HUES6 (cell line): ENCODE results near the gene PHTF2.

Source experiments
- H3K27ac ChIP-seq: 2 replicates; pipeline ENCODE4 v1.7.0; 2013; ENCODE audit warnings: low read depth, mild to moderate bottlenecking, low read length, inconsistent platforms
- H3K27me3 ChIP-seq: 2 replicates; pipeline ENCODE4 v1.6.1; 2013; ENCODE audit warnings: low read length; ENCODE audit not compliant: control insufficient read depth, insufficient read depth
- H3K36me3 ChIP-seq: 2 replicates; pipeline ENCODE4 v1.6.1; 2013; ENCODE audit warnings: low read length; ENCODE audit not compliant: control insufficient read depth, insufficient read depth
- H3K4me1 ChIP-seq: 2 replicates; pipeline ENCODE4 v1.6.1; 2013; ENCODE audit warnings: low read length; ENCODE audit not compliant: control insufficient read depth, insufficient read depth
- H3K4me3 ChIP-seq: 2 replicates; pipeline ENCODE4 v1.5.1; 2013; ENCODE audit warnings: low read depth, low read length
- H3K9ac ChIP-seq: one replicate; pipeline ENCODE4 v1.6.1; 2013; ENCODE audit warnings: mild to moderate bottlenecking, low read length
- H3K9me3 ChIP-seq: 2 replicates; pipeline ENCODE4 v1.6.1; 2013; ENCODE audit warnings: low read depth, low read length; ENCODE audit not compliant: control insufficient read depth, insufficient read depth

The PHTF2 gene

GRCh38 chr7:77904252-77904651 is 105.7 kb downstream of the PHTF2 start:
- Histone ChIP-seq H3K4me1 (no peaks in the 10 kb centered on the region), H3K9me3 (no peaks in the 10 kb centered on the region), H3K9ac (no peak overlapping the region), H3K27ac (no peak overlapping the region), H3K36me3 (no peaks in the 10 kb centered on the region), H3K27me3 (no peaks in the 10 kb centered on the region), H3K4me3 (no peak overlapping the region)

- no peaks in the 10 kb centered on the region for H3K9me3 ChIP-seq
- no peaks in the 10 kb centered on the region for H3K27me3 ChIP-seq
- H3K27ac ChIP-seq = no peak overlapping the region
- H3K4me3 ChIP-seq = no peak overlapping the region
- no peaks in the 10 kb centered on the region for H3K36me3 ChIP-seq
- H3K4me1 ChIP-seq = no peaks in the 10 kb centered on the region
- H3K9ac ChIP-seq = no peak overlapping the region
Measured at GRCh38 chr7:77907281-77907680, 108.7 kb downstream of the PHTF2 start.

- no peak overlapping the region for H3K9ac ChIP-seq
- no peak overlapping the region for H3K27ac ChIP-seq
- H3K4me3 ChIP-seq = no peak overlapping the region
- H3K4me1 ChIP-seq = no peaks in the 10 kb centered on the region
- no peaks in the 10 kb centered on the region for H3K27me3 ChIP-seq
- H3K9me3 ChIP-seq = no peaks in the 10 kb centered on the region
- H3K36me3 ChIP-seq = no peaks in the 10 kb centered on the region
Measured at GRCh38 chr7:77908664-77909063, 110.1 kb downstream of the PHTF2 start.

- Histone ChIP-seq H3K4me1 (no peaks in the 10 kb centered on the region), H3K36me3 (no peaks in the 10 kb centered on the region), H3K27ac (no peak overlapping the region), H3K9me3 (no peaks in the 10 kb centered on the region), H3K4me3 (no peak overlapping the region), H3K27me3 (no peaks in the 10 kb centered on the region), H3K9ac (no peak overlapping the region)
Measured at GRCh38 chr7:77910124-77910523, 111.6 kb downstream of the PHTF2 start.

GRCh38 chr7:77912293-77912692 is 113.7 kb downstream of the PHTF2 start:
- H3K36me3 ChIP-seq = no peaks in the 10 kb centered on the region
- H3K27me3 ChIP-seq = no peaks in the 10 kb centered on the region
- H3K4me1 ChIP-seq = no peaks in the 10 kb centered on the region
- H3K4me3 ChIP-seq = no peak overlapping the region
- no peak overlapping the region for H3K27ac ChIP-seq
- H3K9me3 ChIP-seq = no peaks in the 10 kb centered on the region
- no peak overlapping the region for H3K9ac ChIP-seq

- H3K27ac ChIP-seq = no peak overlapping the region
- no peak overlapping the region for H3K9ac ChIP-seq
- no peaks in the 10 kb centered on the region for H3K27me3 ChIP-seq
- no peaks in the 10 kb centered on the region for H3K36me3 ChIP-seq
- no peak overlapping the region for H3K4me3 ChIP-seq
- no peaks in the 10 kb centered on the region for H3K4me1 ChIP-seq
- H3K9me3 ChIP-seq = no peaks in the 10 kb centered on the region
Measured at GRCh38 chr7:77913977-77914607, 115.5 kb downstream of the PHTF2 start.

- H3K27ac ChIP-seq = no peak overlapping the region
- no peaks in the 10 kb centered on the region for H3K4me1 ChIP-seq
- no peaks in the 10 kb centered on the region for H3K27me3 ChIP-seq
- H3K36me3 ChIP-seq = no peaks in the 10 kb centered on the region
- no peak overlapping the region for H3K9ac ChIP-seq
- no peaks in the 10 kb centered on the region for H3K9me3 ChIP-seq
- no peak overlapping the region for H3K4me3 ChIP-seq
Measured at GRCh38 chr7:77917500-77918262, 119.1 kb downstream of the PHTF2 start.

GRCh38 chr7:77918676-77919075 is 120.1 kb downstream of the PHTF2 start:
- Histone ChIP-seq H3K27ac (no peak overlapping the region), H3K4me3 (no peak overlapping the region), H3K36me3 (no peaks in the 10 kb centered on the region), H3K4me1 (no peaks in the 10 kb centered on the region), H3K9me3 (no peaks in the 10 kb centered on the region), H3K9ac (no peak overlapping the region), H3K27me3 (no peaks in the 10 kb centered on the region)

GRCh38 chr7:77923419-77923818 is 124.8 kb downstream of the PHTF2 start:
- Histone ChIP-seq H3K9ac (no peak overlapping the region), H3K36me3 (no peaks in the 10 kb centered on the region), H3K4me3 (no peak overlapping the region), H3K27me3 (no peaks in the 10 kb centered on the region), H3K9me3 (no peaks in the 10 kb centered on the region), H3K27ac (no peak overlapping the region), H3K4me1 (no peaks in the 10 kb centered on the region)

GRCh38 chr7:77930496-77930895 is 131.9 kb downstream of the PHTF2 start:
- no peak overlapping the region for H3K9ac ChIP-seq
- peaks cover 12% of the 10 kb centered on the region; the same call in 1 of the 2 replicates for H3K4me1 ChIP-seq
- no peak overlapping the region for H3K27ac ChIP-seq
- H3K27me3 ChIP-seq = no peaks in the 10 kb centered on the region
- H3K9me3 ChIP-seq = no peaks in the 10 kb centered on the region
- H3K36me3 ChIP-seq = no peaks in the 10 kb centered on the region
- H3K4me3 ChIP-seq = no peak overlapping the region

GRCh38 chr7:77931841-77932240 is 133.3 kb downstream of the PHTF2 start:
- Histone ChIP-seq H3K4me1 (peaks cover 12% of the 10 kb centered on the region; the same call in 1 of the 2 replicates), H3K9me3 (no peaks in the 10 kb centered on the region), H3K4me3 (no peak overlapping the region), H3K9ac (no peak overlapping the region), H3K36me3 (no peaks in the 10 kb centered on the region), H3K27ac (no peak overlapping the region), H3K27me3 (no peaks in the 10 kb centered on the region)
